T1000 (cell line): ENCODE data around the gene ROBO2.

Experiments
- DNase-seq: peaks from one replicate; lab custom pipeline; 2025; ENCODE audit warnings: mixed read lengths; lab: John Stamatoyannopoulos, UW

The ROBO2 gene

GRCh38 chr3:77102951-77103769 is 63.3 kb downstream of the ROBO2 start:
- DNase-seq, result no peak

DNA sequence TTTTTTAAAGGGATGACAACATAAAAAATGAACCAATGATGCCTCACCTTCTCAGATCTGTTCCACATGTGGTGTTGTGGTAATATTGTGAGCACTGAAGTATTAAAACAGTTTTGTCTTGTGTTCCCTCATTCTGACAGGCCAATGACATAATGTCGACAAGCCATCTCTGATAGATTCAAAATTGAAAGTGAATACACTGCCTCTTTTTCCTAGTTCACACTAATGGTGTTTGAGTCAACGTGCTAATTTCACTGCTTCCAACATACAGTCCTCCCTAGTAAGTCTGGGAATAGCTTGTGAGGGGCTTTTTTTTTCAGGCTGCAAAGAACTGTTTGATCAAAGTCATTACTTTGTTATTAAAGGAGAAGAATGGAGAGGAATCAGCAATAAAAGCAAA is 82.8 kb downstream of the ROBO2 start:
- DNase-seq, result no peak

DNA sequence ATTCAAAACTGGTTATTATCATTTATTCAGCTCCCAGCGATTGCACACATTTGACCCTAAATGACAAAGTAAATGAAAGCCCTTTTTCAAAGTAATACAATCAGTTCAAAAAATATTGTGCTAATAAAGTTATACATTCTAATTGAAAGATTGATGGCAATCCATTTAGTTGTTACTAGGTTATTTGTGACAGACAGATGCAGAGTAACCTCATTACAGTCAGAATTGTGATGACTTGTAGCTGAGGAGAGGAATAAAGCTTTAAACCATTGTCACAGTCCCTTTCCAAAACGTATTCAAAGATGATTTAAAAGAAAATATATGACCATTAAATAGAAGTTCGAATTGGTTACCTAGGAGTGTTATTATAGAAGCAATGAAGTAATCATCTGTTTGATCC is 86.1 kb downstream of the ROBO2 start:
- DNase-seq, result no peak

DNA sequence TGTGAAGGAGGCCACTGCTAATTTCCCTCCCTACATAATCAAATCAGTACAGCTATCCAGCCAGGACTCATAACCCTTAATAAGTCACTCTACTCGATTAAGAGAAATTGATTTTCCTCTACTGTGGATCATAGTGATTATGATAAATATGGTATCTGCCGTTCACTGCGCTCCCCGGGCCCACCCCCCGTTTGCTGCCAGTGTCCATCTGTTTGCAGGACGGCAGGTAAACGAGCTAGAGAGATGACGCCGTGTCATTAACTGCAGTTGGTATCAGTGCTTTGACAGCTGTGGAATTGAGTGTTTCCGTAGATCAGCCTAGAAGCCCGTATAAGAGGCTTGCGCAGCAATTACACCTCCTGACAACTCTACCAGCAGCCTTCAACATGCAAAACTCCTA is 94.9 kb downstream of the ROBO2 start:
- DNase-seq, result no peak

DNA sequence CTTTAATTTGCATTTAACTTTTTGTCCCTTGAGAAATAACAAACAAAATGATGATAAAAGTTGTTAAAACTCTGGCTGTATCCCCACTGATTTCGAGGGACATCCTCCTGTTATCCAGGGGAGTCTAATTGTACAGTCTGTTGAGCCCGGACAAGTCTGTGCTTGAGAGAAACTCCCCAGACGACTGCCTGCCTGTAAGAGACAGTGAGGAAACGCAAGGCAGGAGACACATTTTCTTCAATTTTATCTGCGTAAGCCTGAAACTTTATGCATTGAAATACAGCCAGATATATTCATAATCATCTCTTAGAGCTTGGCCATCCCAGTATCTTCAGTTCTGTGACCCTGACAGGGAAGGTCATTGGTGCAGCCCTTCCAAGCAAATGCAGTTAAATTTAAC is 97.7 kb downstream of the ROBO2 start:
- DNase-seq, result no peak

DNA sequence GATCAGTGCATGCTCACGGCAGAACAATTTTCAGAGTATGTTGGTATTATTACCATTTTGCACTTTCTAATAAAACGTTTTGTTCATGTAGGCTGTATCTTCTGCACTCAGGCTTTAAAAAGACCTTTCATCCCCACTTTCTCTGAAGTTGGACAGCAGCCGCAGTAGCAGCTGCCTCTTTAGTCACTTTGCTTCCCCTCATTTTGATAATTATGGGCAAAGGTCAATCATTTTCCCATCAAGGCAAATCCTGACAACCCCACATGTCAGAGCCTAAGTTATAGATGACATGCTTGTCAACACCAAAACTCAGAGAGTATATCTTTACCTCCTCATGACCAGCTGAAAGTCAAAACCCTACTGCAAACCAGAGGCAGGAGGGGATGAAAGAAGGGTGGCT is 99.7 kb downstream of the ROBO2 start:
- DNase-seq, result no peak

DNA sequence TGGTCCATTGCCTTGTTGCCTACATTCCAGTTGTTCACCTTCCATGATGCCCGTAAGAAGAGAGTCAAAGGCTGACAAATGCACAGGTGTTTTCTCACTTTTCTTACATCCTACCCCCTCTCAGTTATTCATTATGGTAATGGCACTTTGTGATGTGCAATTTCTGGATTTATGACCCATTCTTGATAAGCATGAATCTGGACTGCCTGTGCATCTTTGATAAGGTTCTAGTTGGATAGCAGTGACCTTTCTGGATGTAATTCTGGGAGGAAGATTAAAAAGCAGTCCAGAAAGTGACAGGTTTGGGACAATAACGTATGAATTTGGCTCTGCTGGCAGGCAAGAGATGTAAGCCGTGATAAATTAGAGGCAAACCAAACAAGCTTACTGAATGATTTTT is 101.5 kb downstream of the ROBO2 start:
- DNase-seq, result no peak

DNA sequence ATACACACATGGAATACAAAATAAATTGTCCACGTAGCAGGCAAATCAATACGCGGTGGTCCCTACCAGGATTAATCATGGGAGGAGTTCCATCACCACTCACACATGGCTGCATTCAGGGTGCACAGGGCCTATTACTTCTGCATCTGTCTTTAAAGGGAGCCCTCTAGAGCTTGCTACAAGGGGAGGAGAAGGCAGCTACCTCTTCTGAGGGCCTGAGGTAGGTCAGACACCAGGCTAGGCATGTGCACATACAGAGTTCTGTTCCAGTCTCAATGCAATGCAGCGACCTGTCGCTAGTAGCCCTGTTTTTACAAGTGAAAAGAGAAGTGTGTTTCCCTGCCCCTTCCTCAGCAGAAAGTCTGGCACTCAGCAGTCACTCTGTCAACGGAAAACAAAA is 102.7 kb downstream of the ROBO2 start:
- no peak for DNase-seq

- DNase-seq, result no peak
Observed at GRCh38 chr3:77146004-77146403, 106.1 kb downstream of the ROBO2 start.

DNA sequence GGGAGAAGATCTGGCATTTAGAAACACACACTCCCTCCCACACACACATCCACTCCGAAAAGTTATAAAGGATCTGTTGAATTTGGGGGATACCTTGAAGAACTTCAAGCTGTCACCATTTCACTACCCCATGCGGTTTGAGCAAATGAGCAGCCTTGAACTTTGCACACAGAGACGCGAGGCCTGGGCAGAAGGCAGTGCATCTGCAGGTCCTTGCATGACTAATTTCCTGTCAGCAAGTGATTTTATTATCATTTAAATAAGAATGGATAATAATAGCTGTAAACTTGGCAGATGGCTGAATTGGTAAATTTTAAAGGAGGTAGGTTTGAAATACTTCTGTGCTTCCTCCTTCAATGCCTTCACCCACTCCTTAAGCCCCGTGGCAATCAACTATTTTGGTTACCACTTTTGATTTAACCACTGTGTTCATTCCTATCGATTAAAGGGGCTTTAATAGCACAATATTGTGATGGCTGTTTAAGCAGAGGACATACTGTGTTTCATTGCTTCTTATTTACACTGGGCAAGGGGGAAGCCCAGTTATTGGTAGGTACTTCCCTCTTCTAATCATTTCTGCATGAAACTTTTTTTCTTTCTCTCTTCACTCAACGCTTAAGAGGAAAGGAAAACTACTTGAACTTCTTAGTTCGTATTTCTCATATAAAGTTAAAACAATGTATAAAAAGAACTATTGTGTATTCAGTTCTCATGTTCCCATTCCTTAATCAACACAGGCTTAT is 108.1 kb downstream of the ROBO2 start:
- DNase-seq, result no peak

GRCh38 chr3:77149382-77149781 is 109.5 kb downstream of the ROBO2 start:
- DNase-seq, result no peak

DNA sequence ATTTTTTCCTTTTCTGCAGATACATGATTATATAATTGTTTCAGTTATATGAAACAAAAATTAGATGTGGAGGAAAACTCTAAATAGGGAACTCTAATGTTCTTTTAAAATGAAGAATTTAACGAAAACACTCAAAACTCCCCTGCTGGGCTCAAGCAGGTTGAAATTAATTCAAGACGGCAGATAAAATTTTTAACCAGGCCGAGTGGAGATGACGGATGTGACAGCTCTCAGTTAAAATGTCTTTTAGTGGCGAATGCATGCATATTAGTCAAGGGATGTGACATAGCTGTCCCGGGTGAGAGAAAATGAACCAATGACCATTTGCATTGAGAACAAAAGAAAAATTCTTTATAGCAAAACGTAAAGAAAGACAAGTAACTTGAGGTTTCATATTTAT is 110.1 kb downstream of the ROBO2 start:
- no peak for DNase-seq

DNA sequence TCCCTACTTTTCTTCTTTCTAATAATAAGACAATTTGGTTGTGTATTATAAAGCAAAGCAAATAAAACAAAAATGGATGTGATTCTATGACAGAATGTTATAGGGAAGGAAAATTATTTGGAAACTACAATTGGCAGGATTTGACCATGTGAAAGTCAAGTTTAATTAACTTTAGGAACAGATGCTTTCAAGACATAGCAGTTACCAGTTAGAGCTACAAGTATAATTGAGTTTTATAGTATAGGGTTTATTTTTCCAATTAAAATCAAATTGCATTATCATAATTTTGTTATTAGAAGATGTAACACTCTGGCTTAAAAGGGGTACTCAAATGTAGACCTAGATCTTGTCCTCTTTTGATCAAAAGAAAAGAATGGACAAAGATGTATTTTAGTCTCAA is 110.9 kb downstream of the ROBO2 start:
- no peak for DNase-seq

DNA sequence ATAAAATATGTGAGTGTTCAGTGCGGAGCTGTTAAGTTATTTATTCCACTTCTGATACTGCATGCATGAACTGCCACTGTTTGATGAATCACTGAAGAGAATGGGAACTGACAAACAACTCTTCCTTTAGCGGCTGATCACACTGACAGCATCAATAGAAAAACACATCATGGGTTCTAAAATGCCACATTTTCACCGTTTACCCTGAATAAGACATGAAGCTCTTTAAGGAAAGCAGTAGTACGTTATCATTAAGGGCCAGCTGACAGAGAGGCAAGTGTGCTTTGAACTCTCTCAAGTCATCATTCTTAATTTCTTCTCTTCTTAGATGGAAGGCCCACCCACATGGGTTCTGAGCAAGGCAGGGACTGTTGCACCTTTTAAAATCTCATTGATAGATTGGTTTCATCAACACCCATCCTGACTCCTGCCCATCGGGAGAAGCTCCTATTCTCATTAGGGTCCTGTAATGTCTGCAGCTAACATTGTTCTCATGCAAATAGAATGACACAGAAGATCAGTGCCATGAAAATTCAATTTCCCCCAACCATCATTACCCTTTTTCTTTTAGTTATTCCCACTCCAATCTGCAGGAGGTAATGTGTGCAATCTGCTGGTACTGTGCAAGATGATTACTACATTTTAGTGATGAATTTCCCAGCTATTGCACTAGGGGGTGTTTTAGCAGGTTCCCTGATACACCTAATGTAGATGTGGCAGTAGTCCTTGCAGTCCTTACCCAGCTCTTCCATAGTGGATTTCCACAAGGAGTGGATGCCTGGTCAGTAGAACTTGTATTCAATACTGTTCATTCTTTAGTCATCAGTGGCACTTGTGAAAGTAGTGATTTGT is 119.1 kb downstream of the ROBO2 start:
- no peak for DNase-seq

- no peak for DNase-seq
Observed at GRCh38 chr3:77160931-77161497, 121.1 kb downstream of the ROBO2 start.

DNA sequence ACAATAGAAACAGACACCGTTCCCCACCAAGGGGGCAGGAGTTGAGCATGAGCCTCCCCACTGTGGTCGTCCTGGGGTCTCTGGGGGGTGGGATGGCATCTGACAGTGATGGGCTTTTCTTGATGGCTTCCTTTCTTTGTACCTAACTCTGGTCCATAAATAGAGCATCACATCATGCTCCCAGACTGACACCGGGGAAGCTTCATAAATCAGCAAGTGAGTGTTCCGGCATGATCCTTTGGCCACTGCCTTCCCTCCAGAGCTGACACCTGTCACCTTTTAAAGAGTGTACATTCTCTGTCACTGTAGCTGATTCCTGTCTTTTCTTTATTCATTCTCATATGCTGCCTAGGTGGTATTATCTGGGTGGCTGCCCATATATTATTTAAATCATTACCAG is 129.9 kb downstream of the ROBO2 start:
- no peak for DNase-seq

DNA sequence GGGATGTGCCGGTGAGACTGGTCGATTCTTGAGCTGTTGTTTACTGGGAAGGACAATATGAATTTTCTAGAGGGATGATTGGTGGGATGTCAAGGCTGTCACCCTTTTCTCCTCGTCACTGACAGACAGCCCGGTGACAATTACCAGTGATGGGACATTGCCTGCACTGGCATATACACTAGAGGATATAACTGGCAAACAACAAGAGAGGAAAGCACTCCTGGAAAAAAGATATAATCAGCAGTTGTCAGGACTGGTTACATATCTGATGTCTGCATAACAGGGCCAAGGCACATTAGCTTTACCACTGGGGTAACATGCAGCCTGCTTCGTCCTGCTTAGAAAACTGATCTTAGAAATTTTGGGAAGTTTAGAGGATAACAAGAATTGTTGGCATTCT is 131.1 kb downstream of the ROBO2 start:
- DNase-seq, result no peak

DNA sequence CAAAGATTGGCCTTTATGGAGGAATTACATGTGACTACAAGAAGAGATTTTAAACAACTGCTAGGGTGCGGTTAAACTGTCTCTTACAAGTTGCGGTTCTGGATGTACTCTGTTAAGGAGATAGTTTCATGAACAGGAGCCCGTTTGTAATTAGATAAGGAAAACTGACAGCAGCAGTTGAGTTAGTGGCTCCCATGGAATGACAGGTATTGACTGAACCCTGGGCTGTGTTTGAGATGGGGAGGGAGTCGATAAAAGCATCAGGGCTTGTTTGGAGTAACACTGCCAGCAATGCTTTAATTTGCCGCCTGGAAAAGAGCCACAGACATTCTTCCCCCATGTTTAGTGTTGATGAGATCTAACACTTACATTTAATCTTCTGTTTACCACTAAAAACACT is 139.9 kb downstream of the ROBO2 start:
- DNase-seq, result no peak

DNA sequence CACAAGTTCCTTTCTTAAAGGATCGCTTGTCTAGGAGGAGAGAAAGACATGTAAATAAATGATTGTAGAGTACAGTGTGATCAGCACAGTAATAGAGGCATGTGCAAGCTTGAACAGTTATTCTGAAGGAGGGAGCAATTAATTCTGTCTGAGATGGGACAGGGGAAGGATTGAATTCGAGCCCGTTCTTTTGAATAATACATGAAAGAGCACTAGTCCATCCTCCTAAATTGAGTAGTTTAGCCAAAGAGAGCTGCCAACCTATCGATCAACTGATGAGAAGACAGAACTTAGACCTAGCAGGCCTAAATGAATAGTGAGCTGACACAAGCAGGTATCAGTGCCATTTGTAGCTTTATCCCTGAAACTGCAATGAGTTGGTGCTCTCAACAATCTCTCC is 142.4 kb downstream of the ROBO2 start:
- DNase-seq, result no peak

DNA sequence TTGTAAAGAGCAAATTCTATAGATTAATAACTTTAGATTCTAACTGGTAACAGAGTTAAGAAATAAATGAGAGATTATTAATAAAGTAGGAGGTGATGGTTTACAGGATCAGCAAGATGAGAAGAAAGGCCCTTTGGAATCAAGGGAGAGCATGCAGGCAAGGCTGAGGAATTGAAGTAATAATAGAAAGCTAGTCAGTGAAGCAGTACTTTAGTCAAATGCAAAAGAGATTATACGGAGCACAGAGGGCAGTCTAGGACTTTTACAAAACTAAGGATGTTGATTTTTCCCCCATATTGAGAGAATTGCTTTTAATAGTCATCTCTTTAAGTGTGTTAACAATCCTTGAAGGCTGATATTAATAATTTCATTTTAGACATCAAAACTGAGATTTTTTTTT is 146.4 kb downstream of the ROBO2 start:
- DNase-seq, result no peak

GRCh38 chr3:77186728-77187127 is 146.8 kb downstream of the ROBO2 start:
- DNase-seq, result no peak

GRCh38 chr3:77188210-77188609 is 148.3 kb downstream of the ROBO2 start:
- DNase-seq, result no peak
